SK-N-SH (cell line): ENCODE results near the gene YES1. TPM values are rescaled to one million over a fixed set of nuclear protein-coding genes. Genes with fewer than 3 reads are reported as not detected.

Experiments used
- CTCF ChIA-PET: fragments of 300-600, 350-600 bp; formaldehyde crosslinking; extraction: SDS; loops from one replicate; lab custom pipeline; 2021; lab: Yijun Ruan, JAX
- POLR2A ChIA-PET: fragments of 350-600 bp; sonication (Branson Sonifier 250); formaldehyde crosslinking; extraction: SDS; loops from one replicate; lab custom pipeline; 2020; ENCODE audit warnings: antibody characterized with exemption, inconsistent platforms; lab: Yijun Ruan, JAX
- DNase-seq: peaks from one replicate; pipeline ENCODE4 v3.0.0; 2012
- H2AFZ ChIP-seq: fragments of 200-600 bp; sonication (generic); 2 replicates; pipeline ENCODE4 v1.8.1; 2016; ENCODE audit warnings: antibody characterized with exemption, mild to moderate bottlenecking, low read depth
- H3F3A ChIP-seq: fragments of 200-600 bp; sonication (generic); replicated peaks from 2 replicates; pipeline ENCODE3; 2016; ENCODE audit warnings: antibody characterized with exemption, mild to moderate bottlenecking; ENCODE audit not compliant: insufficient read depth
- H3K27ac ChIP-seq, 2 experiments: fragments of 200-500 bp in 1 of 2; fragments of 200-600 bp in 1 of 2; sonication (Bioruptor generic) in 1 of 2; sonication (generic), shearing (Covaris generic) in 1 of 2; 2 replicates each; pipeline versions ENCODE4 v1.5.1 to v1.6.1; 2014 to 2016; ENCODE audit warnings: low read depth in 2 of 2, inconsistent platforms in 1 of 2, low read length in 1 of 2, mild to moderate bottlenecking in 1 of 2, mixed read lengths in 1 of 2
- H3K27me3 ChIP-seq: fragments of 200-600 bp; sonication (generic), shearing (Covaris generic); 2 replicates; pipeline ENCODE4 v1.6.1; 2016; ENCODE audit warnings: mixed run types; ENCODE audit not compliant: insufficient read depth
- H3K36me3 ChIP-seq, 2 experiments: fragments of 200-500 bp in 1 of 2; fragments of 200-600 bp in 1 of 2; sonication (Bioruptor generic) in 1 of 2; sonication (generic) in 1 of 2; replicated peaks in 1 of 2; 2 replicates each; pipeline versions ENCODE3 to v1.5.1; 2014 to 2016; ENCODE audit warnings: low read length in 1 of 2, mild to moderate bottlenecking in 1 of 2; ENCODE audit not compliant: insufficient read depth in 2 of 2, control insufficient read depth in 1 of 2
- H3K4me1 ChIP-seq, 2 experiments: fragments of 200-500 bp in 1 of 2; fragments of 200-600 bp in 1 of 2; sonication (Bioruptor generic) in 1 of 2; sonication (generic), shearing (Covaris generic) in 1 of 2; 2 replicates each; pipeline versions ENCODE4 v1.5.1 to v1.6.1; 2014 to 2016; ENCODE audit warnings: low read depth in 1 of 2, low read length in 1 of 2, mixed run types in 1 of 2; ENCODE audit not compliant: insufficient read depth in 2 of 2, control insufficient read depth in 1 of 2
- H3K4me2 ChIP-seq: fragments of 200-600 bp; sonication (generic), shearing (Covaris generic); 2 replicates; pipeline ENCODE4 v1.6.1; 2017; ENCODE audit warnings: mixed run types
- H3K4me3 ChIP-seq, 2 experiments: fragments of 200-500 bp in 1 of 2; fragments of 200-600 bp in 1 of 2; sonication (Bioruptor generic) in 1 of 2; sonication (generic), shearing (Covaris generic) in 1 of 2; 2 replicates each; pipeline versions ENCODE4 v1.5.1 to v1.8.1; 2014 to 2016; ENCODE audit warnings: low read depth in 2 of 2, inconsistent platforms in 1 of 2, low read length in 1 of 2, mild to moderate bottlenecking in 1 of 2, mixed read lengths in 1 of 2, moderate library complexity in 1 of 2
- H3K79me2 ChIP-seq: fragments of 200-600 bp; sonication (generic); 2 replicates; pipeline ENCODE4 v1.8.1; 2017; ENCODE audit warnings: mild to moderate bottlenecking; ENCODE audit not compliant: insufficient read depth
- H3K9ac ChIP-seq: fragments of 200-600 bp; sonication (generic); 2 replicates; pipeline ENCODE4 v1.6.1; 2017; ENCODE audit warnings: mixed run types
- H3K9me2 ChIP-seq: fragments of 200-600 bp; sonication (generic); 2 replicates; pipeline ENCODE4 v1.6.1; 2017; ENCODE audit warnings: mixed run types
- H3K9me3 ChIP-seq: fragments of 200-600 bp; sonication (generic); 2 replicates; pipeline ENCODE4 v1.6.1; 2017; ENCODE audit warnings: mixed run types, mild to moderate bottlenecking, moderate library complexity
- H4K20me1 ChIP-seq: fragments of 200-600 bp; sonication (generic); 2 replicates; pipeline ENCODE4 v1.6.1; 2017; ENCODE audit warnings: mild to moderate bottlenecking, mixed run types; ENCODE audit not compliant: insufficient read depth
- CHD2 ChIP-seq: fragments of 150-350 bp; IDR thresholded peaks from 2 replicates; pipeline ENCODE4 v1.6.1; 2018; ENCODE audit warnings: low read length; ENCODE audit not compliant: partially characterized antibody
- ELF1 ChIP-seq: IDR thresholded peaks from 2 replicates; pipeline ENCODE4 v1.4.0; 2012
- EP300 ChIP-seq, 2 experiments: IDR thresholded peaks; 2 replicates each; pipeline versions ENCODE4 v1.4.0 to v1.6.1; 2012; ENCODE audit warnings: borderline replicate concordance in 1 of 2, low read depth in 1 of 2, low read length in 1 of 2
- EZH2phosphoT487 ChIP-seq: fragments of 200-600 bp; sonication (generic); IDR thresholded peaks from 2 replicates; pipeline ENCODE4 v1.6.1; 2017; ENCODE audit warnings: low read depth, mixed run types, mild to moderate bottlenecking, antibody characterized with exemption, moderate library complexity, borderline replicate concordance
- FOSL2 ChIP-seq: IDR thresholded peaks from 2 replicates; pipeline ENCODE4 v1.4.0; 2012; ENCODE audit warnings: low read depth, mild to moderate bottlenecking, moderate library complexity, borderline replicate concordance
- GABPA ChIP-seq: IDR thresholded peaks from 2 replicates; pipeline ENCODE4 v1.4.0; 2012; ENCODE audit warnings: low read depth, mild to moderate bottlenecking
- MAX ChIP-seq: IDR thresholded peaks from 2 replicates; pipeline ENCODE4 v1.4.0; 2012; ENCODE audit warnings: low read depth
- MXI1 ChIP-seq: IDR thresholded peaks from 2 replicates; pipeline ENCODE4 v1.6.1; 2012; ENCODE audit warnings: mild to moderate bottlenecking, low read depth, low read length, improper control_type of control experiment
- NFIC ChIP-seq: IDR thresholded peaks from 2 replicates; pipeline ENCODE4 v1.4.0; 2012; ENCODE audit warnings: borderline replicate concordance
- NRF1 ChIP-seq: IDR thresholded peaks from 2 replicates; pipeline ENCODE4 v1.6.1; 2012; ENCODE audit warnings: low read depth, mild to moderate bottlenecking, low read length
- PBX3 ChIP-seq: IDR thresholded peaks from 2 replicates; pipeline ENCODE4; 2012
- RAD21 ChIP-seq: IDR thresholded peaks from 2 replicates; pipeline ENCODE4 v1.6.1; 2012; ENCODE audit warnings: mild to moderate bottlenecking, low read length
- RCOR1 ChIP-seq: fragments of 150-350 bp; IDR thresholded peaks from 2 replicates; pipeline ENCODE4 v1.6.1; 2017; ENCODE audit warnings: antibody characterized with exemption, low read length
- RFX5 ChIP-seq: IDR thresholded peaks from 2 replicates; pipeline ENCODE4 v1.6.1; 2012; ENCODE audit warnings: mild to moderate bottlenecking, improper control_type of control experiment, low read length
- TAF1 ChIP-seq: IDR thresholded peaks from 2 replicates; pipeline ENCODE4 v1.6.1; 2012; ENCODE audit warnings: low read depth, mild to moderate bottlenecking, low read length, moderate library complexity, borderline replicate concordance
- TCF12 ChIP-seq: IDR thresholded peaks from 2 replicates; pipeline ENCODE4 v1.4.0; 2012
- TEAD4 ChIP-seq: IDR thresholded peaks from 2 replicates; pipeline ENCODE4 v1.4.0; 2012; ENCODE audit warnings: mild to moderate bottlenecking, borderline replicate concordance; ENCODE audit not compliant: insufficient read depth
- YY1 ChIP-seq: IDR thresholded peaks from 2 replicates; pipeline ENCODE4 v1.4.0; 2012; ENCODE audit warnings: low read depth, mild to moderate bottlenecking
- ZBTB33 ChIP-seq: IDR thresholded peaks from 2 replicates; pipeline ENCODE4 v1.4.0; 2012; ENCODE audit warnings: low read depth, borderline replicate concordance
- WGBS: methylation state at CpG from one replicate; pipeline ENCODE4 v1.1.6; 2017; ENCODE audit warnings: low lambda C conversion rate; 5-methylcytosine and 5-hydroxymethylcytosine counted together
- polyA plus RNA-seq, 3 experiments: library from polyadenylated mRNA; depleted of rRNA; stranded (reverse); fragments of >200 nt; gene quantifications; 2 replicates each; pipeline ENCODE4 v1.2.3, GENCODE V29; 2012

YES1 gene
- polyA plus RNA-seq, 1 of the 3 experiments (the other 2 are of a cell fraction) = 7.9 TPM

- WGBS = 55% methylated on average over 17 of the region's 18 CpGs
- Histone ChIP-seq H3K27ac (peak overlapping the region in 1 of 2 experiments; percentile 79; a peak in 1 of 4 replicates), H2AFZ (peak overlapping the region; percentile 77; the same call in 1 of the 2 replicates), H3K79me2 (peaks cover 31% of the 10 kb centered on the region), H3K9me3 (no peaks in the 10 kb centered on the region), H3K4me1 (no peaks in the 10 kb centered on the region; a peak in 2 of 4 replicates), H3K9me2 (no peaks in the 10 kb centered on the region), H3K4me3 (peak overlapping the region; percentile 76 to 89), H3K36me3 (no peaks in the 10 kb centered on the region), H3F3A (peaks cover 9% of the 10 kb centered on the region), H4K20me1 (peaks cover 13% of the 10 kb centered on the region), H3K27me3 (0 out of 2 replicates have a peak, but pooled peaks cover 7% of the 10 kb centered on the region), H3K9ac (no peak overlapping the region), H3K4me2 (peak overlapping the region; percentile 93; the same call in 1 of the 2 replicates)
- POLR2A ChIA-PET = no interaction called here
- CTCF ChIA-PET = interaction anchor here (1.5 to 2.5 kb wide), 2 partner anchors 17 to 72 kb away, joined by 6 to 16 read pairs; no protein-coding TSS in a partner anchor
- DNase-seq = peak; percentile 20
- TF ChIP-seq TEAD4 (no peak), RCOR1 (no peak), GABPA (no peak), TCF12 (no peak), ZBTB33 (no peak), NFIC (no peak), NRF1 (no peak), CHD2 (no peak), TAF1 (no peak), RAD21 (no peak), MAX (no peak), PBX3 (no peak), RFX5 (no peak), YY1 (no peak), EZH2phosphoT487 (no peak), MXI1 (no peak), EP300 (IDR thresholded peaks at IDR 0.05; ENCODE audit: borderline replicate concordance in 1 of 2, low read depth in 1 of 2, low read length in 1 of 2) (no peak), FOSL2 (no peak), ELF1 (no peak)
These were observed 1.4 kb upstream of the YES1 start for GRCh38 chr18:813172-814071.
